HG03060 (cell line): ENCODE measurements around the gene TGM2.

ENCODE experiments used
- ATAC-seq: cut with Tn5 transposase; IDR thresholded peaks from one replicate; pipeline ENCODE4 v1.9.1; 2021; ENCODE audit warnings: low read depth, moderate number of reproducible peaks; ENCODE audit not compliant: unreplicated experiment

TGM2 gene

DNA sequence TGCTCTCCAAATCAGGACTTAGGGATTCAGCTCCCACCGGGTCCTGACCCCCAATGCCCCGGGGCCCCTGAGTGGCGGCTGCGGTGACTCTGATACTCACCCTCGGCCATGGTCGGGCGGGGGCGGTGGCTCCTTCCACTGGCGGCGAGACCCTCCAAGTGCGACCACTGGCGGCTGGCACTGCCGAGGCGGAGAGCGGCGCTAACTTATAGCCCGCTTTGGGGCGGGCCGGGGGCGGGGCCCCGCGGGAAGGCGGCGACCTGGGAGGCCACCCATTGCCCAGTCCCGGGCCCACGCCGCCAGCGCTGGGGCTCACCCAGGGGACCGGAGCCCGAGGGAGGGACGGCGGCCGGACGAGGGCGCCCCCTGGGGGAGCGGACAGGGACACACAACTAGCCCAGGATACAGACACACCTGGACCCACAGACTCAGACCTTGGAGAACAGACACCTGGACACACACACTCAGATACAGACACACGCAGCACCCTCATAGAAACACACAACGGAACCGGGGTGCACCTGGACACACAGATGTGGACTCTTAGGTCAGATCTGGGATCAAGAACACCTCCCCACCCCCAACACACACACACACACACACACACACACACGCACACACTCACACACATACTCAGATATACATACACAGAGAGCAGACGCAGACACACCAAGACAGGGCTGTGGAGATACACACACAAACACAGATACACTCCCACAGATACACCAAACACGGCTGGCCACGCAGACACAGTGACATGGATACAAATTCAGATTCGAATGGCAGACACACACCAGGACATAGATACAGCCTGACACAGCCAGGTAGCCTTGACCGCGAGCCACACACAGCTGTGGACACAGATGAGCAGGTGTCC, at the start of gene TGM2:
TGM2 (minus strand) TSS at position 182 of the 877 bp plus-strand sequence; CDS start at position 110, 72 bp downstream.
- ATAC-seq, result peak; percentile 47

DNA sequence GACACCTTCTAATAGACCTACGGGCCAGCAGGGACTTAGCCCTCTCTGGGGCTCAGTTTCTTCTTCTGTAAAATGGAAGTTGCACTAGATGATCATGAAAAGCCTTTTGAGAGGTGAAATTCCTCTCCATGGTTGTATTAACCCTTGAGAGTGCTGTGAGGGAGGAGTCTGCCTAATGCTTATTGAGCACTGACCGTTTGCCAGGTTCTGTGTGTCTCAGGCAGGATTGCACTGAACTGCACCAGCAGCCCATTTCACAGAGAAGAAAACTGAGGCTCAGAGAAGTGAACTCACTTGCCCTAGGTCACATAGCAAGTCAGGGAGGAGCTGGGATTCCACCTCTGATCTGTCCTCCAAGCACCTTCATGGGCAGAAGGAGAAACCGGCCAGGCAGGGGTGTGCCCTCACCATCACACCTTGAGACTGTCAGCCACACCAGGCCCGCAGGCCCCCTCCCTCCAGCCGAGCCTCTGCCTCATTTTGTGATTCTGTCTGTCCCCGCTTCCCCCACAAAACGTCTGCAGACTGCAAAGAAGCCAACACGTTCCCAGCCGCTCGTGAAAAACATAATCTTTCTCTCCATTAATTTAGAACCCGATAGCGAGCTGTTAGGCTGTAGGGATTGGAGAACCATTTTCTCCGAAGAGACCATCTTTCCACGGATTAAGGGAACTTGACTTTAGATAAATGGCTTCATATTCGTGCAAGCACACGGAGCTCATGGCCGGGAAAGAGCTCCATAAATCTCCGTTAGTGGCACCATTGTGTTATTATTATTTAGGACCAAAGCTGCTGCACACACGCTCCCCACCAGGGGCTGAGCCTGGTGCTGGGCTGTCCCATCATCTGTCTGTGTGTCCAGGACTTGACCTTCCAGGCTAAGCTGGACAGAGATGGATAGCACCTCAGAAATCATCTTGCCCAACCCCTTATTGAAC, 49.5 kb upstream of the TGM2 start:
- ATAC-seq, result no peak

DNA sequence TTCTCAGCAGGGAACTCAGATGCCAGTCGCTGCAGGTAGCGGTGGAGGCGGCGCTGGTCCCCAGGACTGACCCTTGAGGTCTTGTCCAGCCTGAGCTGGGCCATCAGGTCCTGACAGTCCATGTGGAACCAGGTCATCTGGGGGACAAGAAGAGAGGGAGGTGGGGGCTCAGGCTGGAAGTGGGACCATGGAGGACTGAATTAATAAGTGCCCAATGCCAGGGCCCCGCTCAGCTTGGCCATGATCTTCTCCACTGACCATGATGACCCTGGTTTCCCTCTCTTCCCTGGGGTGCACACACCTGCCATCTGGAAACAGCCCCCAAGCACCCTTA, 48.5 kb upstream of the TGM2 start:
- ATAC-seq, result no peak

GRCh38 chr20:38212806-38213606, 47.9 kb upstream of the TGM2 start:
- no peak for ATAC-seq

DNA sequence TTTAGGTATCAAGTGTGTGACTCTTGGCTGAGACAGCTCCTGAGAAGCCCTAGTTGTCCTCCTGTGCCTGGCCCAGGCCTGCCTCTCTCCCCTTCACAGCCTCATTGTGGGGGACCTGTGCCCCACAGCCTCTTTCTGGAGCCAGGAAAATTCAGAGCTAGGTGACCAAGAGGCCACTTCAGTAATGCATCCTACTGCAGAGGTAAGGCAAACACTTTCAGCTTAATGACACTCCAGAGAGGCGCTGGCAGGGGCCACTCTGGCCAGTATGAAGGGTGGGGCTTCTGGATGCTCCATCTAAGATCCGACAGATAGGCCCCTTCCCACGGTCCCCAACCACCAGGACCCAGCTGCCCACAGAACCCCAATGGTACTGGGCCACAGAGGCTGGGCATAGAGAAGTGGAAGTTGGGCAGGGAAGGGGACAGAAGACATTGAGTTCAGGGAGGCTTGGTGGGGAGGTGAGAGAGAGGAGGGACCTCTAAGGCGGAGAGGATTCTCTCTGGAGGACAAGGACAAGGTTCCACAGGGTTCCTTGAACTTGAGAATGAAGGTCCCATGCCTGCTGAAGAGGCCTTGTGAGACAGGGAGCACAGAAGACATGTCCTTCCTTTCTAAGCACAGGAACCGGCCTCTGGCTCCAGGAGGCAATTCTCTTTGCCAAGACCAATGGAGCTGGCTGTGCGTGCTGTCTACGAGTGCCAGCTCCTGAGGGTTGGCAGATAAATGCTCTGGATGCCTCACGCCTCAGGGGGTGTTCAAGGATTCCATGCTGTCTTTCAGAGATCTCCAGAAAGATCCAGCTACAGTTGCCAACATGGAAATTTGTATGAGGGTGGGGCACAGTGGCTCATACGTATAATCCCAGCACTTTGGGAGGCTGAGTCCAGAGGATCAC, 46.4 kb upstream of the TGM2 start:
- no peak for ATAC-seq

- no peak for ATAC-seq
These were observed 45.7 kb upstream of the TGM2 start for GRCh38 chr20:38210741-38211140.

DNA sequence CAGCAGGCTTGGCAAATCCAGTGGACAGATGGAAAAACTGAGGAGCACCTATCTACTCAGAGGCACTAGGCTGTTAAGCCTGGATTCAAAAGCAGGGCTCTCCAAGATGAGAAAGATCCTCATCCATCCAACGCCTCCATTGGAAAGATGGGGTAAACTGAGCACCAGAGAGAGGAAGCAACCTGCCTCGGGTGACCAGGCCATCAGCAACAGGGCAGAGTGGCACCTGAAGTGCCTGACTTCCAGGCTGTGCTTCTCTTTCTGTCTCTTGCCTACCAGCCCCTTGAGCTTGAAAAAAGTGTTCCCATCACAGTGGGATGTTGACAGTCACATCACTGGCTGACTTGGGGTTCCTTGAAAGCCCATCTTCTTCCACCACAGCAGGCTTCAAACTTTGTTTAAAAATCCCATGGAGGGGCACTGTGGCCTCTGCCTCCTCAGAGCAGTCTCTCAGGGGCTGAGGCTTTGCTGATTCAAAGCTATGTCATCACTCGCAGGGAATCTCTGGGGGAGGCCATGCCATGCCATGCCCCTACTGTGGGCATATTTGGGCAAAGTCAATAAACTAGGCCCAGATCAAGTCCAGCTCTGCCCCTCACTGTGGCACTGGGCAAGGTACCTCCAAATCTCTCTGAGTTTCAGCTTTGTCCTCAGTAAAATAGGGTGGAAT, 44.8 kb upstream of the TGM2 start:
- no peak for ATAC-seq

DNA sequence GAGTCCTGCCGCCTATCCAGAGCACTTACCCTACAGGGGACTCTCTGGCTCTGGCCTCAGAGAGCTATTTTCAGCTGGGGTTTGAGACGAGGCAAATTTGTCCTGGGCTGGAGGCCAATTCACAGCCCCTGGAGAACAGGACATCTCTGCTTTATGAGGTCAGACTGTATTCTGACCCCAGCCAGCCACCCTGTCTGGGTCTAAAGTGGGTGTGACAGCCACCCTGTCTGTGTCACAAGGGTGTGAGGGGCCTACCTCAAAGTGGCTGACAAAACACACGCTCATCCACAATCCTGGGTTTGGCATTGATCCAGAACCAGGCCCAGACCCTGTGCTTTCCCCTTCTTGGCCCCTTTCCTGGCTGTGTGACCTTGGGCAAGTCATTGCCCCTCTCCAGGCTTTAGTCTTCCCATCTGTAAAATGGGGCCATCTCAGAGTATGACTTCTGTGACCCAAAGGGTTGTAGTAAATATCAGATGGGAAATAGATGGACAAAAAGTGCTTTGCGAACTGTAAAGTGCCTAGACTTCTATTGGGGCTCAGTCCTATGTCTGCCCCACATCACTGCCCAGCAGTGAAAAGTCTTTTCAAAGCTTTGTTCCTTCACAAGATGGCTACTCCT, 44.1 kb upstream of the TGM2 start:
- ATAC-seq, result no peak

DNA sequence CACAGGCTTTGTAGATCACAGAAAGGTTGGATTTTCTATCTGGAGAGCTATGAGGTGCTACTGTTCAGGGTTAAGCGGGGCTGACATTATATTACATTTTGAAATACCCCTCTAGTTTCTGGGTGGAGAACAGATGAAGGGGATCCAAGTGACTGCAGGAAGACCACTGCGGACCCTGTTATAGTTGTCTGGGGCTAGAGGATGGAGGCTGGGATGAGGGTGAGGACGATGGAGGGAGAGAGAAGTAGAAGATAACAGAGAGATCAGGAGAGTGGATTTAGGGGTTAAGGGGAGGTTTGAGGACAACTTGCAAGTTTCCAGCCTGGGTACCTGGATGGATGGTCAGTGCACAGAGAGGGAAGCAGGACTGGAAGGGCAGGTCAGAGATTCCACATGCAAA, 43.5 kb upstream of the TGM2 start:
- no peak for ATAC-seq

- no peak for ATAC-seq
These were observed 43.0 kb upstream of the TGM2 start for GRCh38 chr20:38208088-38208487.

DNA sequence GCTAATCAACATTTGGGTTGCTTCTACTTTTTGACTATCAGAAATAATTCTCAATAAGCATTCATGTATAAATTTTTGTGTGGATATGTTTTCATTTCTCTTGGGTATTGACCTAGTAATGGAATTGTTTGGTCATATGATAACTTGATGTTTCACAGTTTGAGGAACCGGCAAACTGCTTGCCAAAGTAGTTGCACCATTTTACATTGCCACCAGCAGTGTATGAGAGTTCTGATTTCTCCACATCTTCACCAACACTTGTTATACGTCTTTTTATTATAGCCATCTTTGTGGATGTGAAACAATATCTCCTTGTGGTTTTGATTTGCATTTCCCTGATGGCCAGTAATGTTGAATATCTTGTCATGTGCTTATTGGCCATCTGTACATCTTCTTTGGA, 42.6 kb upstream of the TGM2 start:
- ATAC-seq, result no peak

DNA sequence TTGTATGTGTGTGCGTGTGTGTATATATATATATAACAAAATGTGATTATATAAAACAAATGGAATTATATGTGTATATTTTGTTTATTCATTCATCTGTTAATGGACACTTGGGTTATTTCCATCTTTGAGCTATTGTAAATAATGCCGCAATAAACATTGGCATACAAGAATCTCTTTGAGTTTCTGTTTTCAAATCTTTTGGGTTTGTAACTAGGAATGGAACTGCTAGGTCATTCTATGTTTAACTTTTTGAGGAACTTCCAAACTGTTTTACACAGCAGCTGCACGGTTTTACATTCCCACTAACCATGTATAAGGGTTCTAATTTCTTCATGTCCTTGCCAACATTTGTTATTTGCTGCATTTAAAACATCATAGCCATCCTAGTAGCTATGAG, 39.9 kb upstream of the TGM2 start:
- no peak for ATAC-seq

GRCh38 chr20:38203981-38204357, 38.9 kb upstream of the TGM2 start:
- ATAC-seq, result no peak

DNA sequence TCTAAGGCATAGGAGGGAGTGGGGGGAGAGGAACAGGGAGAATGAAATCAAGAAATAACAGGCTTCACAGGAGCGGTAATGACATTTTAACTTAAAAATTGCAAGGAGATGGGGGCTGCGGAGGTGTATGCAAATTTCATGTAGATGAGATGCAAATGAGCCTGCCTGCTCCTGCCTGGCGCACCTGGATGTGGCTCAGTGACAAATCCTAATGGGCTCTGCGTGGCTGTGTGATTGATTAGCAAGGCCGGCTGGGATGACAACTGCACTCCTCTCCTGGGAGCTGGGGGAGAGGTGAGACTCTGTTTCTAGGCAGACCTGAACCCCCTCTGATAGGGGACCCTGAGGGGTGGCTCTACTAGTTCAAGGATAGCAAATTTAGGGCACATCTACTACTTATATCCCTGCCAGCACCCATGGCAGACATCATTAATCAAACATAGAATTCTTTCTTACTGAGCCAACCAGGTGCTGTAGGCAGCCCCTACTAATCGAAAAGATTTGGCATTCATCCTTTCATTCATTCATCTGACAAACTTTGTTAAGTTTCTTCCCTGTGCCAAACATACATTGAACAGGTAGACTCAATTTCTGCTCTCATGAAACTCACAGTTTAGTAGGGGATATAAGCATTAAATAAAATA, 38.4 kb upstream of the TGM2 start:
- no peak for ATAC-seq

DNA sequence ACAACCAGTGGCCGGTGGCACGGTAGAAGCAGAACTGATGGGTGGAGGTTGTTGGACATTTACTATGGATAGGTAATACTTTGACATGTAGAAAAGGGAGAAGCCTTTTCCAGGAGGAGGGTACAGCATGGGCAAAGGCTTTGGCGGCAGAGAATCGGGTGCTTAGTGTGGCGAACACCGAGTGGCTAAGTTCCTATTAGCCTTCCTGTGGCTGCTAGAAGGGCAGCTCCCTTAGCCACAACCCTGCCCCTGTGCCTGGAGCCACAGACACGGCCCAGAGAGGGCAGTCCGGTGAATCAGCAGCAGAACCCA, 37.9 kb upstream of the TGM2 start:
- no peak for ATAC-seq

GRCh38 chr20:38202153-38202981, 37.3 kb upstream of the TGM2 start:
- no peak for ATAC-seq

- no peak for ATAC-seq
These were observed 36.3 kb upstream of the TGM2 start for GRCh38 chr20:38201356-38201755.

- ATAC-seq, result no peak
These were observed 35.6 kb upstream of the TGM2 start for GRCh38 chr20:38200646-38201045.
